ENCODE data around the gene S100PBP. TPM values are rescaled to one million over a fixed set of nuclear protein-coding genes. Genes with fewer than 3 reads are reported as not detected.

S100PBP gene
- total and polyA plus RNA-seq, 10 of the 15 experiments (the other 5 are each of a cell fraction or from before 2014, with no cell fraction given) = 17.0 to 98.3 (median 40.6) TPM

DNA sequence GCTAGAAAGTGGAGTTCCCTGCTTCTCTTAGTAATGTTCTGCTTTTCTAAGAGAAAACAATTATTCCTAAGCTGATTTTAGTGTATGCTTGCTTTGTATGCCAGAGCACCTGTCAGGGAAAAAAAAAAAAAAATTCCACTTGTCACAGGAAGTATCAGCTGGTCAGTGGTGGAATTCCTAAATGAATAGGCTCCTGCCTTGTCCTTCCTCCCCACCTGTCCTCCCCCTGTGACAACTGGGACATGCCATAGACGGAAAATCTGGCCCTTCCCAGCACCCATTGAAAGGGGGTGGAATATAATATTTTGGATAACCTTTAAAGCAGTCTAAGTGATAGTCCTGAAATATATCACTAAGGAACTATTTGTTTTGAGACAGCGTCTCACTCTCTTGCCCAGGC, 42.5 kb downstream of the S100PBP start (continued):
- TF ChIP-seq, protein P1, sequence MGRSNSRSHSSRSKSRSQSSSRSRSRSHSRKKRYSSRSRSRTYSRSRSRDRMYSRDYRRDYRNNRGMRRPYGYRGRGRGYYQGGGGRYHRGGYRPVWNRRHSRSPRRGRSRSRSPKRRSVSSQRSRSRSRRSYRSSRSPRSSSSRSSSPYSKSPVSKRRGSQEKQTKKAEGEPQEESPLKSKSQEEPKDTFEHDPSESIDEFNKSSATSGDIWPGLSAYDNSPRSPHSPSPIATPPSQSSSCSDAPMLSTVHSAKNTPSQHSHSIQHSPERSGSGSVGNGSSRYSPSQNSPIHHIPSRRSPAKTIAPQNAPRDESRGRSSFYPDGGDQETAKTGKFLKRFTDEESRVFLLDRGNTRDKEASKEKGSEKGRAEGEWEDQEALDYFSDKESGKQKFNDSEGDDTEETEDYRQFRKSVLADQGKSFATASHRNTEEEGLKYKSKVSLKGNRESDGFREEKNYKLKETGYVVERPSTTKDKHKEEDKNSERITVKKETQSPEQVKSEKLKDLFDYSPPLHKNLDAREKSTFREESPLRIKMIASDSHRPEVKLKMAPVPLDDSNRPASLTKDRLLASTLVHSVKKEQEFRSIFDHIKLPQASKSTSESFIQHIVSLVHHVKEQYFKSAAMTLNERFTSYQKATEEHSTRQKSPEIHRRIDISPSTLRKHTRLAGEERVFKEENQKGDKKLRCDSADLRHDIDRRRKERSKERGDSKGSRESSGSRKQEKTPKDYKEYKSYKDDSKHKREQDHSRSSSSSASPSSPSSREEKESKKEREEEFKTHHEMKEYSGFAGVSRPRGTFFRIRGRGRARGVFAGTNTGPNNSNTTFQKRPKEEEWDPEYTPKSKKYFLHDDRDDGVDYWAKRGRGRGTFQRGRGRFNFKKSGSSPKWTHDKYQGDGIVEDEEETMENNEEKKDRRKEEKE (IDR thresholded peaks at IDR 0.05) = no peak
- TF ChIP-seq MEF2A (IDR thresholded peaks at IDR 0.05; ENCODE audit: insufficient read depth, low read depth, low read length) = no peak

DNA sequence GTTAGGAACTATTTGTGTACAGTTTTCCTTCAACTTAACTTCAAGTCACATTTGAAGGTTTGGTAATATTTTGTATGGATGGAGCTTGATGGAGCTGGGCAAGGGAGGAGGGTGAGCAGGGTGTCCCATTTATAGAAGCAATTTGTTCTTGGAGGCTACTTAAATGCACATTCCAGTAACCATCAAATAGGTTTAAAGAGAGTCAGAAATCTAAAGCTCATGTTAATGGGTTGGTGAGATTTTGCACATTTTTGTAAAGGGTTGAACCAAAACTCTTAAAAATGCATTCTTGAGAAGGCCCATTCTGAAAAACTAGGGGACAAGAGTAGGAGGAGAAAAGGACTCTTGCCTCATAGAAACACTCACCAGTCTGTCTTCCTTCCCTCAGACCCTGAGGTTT, 43.1 kb downstream of the S100PBP start:
- no peaks in the 10 kb centered on the region for H3K27me3 ChIP-seq (replicated peaks in 1 of 2; ENCODE audit: control insufficient read depth in 2 of 2, insufficient read depth in 2 of 2, low read length in 1 of 2)
- CTCF ChIA-PET = interaction anchor here (1.1 to 6.5 kb wide), 4 partner anchors 12 to 545 kb away, joined by 3 to 37 read pairs (median 12); no protein-coding TSS in a partner anchor
- intact Hi-C loops (cut with micrococcal nuclease; ENCODE audit: unreplicated experiment) = no loop called here

More for the DNA sequence above, 43.1 kb downstream of the S100PBP start:
- Histone ChIP-seq H3K79me2 (ENCODE audit: control insufficient read depth, insufficient read depth, low read length) (no peaks in the 10 kb centered on the region), H3K4me2 (ENCODE audit: control insufficient read depth, insufficient read depth) (no peak overlapping the region), H3K9me3 (replicated peaks; ENCODE audit: control insufficient read depth, insufficient read depth, low read length) (no peaks in the 10 kb centered on the region), H3K36me3 (ENCODE audit: control insufficient read depth in 2 of 2, insufficient read depth in 2 of 2, low read length in 1 of 2) (peaks cover 8 to 35% of the 10 kb centered on the region in 2 experiments), H3K4me1 (ENCODE audit: control insufficient read depth, insufficient read depth, low read length) (no peaks in the 10 kb centered on the region), H3K4me3 (no peak overlapping the region), H2AFZ (ENCODE audit: control insufficient read depth, low read depth, low read length) (no peak overlapping the region), H4K20me1 (ENCODE audit: control insufficient read depth, insufficient read depth) (no peaks in the 10 kb centered on the region), H3K27ac (ENCODE audit: control insufficient read depth, insufficient read depth) (no peak overlapping the region), H3K9ac (ENCODE audit: control insufficient read depth, insufficient read depth, low read length) (no peak overlapping the region)
- ChIA-PET POLR2A (no interaction called here), RAD21 (ENCODE audit: unreplicated experiment) (no interaction called here), SMC1A (ENCODE audit: uncharacterized antibody, unreplicated experiment) (interaction anchor here (0.9 to 1.9 kb wide), 3 partner anchors 10 to 149 kb away, joined by 3 to 5 read pairs (median 4); no protein-coding TSS in a partner anchor)
- TF ChIP-seq ZBED1 (IDR thresholded peaks at IDR 0.05; ENCODE audit: borderline replicate concordance) (no peak), SREBF1 (IDR thresholded peaks at IDR 0.05; ENCODE audit: low read length) (no peak), GATAD2B (conservative IDR thresholded peaks at IDR 0.05; ENCODE audit: low read depth) (no peak)
- TF ChIP-seq, protein P2, sequence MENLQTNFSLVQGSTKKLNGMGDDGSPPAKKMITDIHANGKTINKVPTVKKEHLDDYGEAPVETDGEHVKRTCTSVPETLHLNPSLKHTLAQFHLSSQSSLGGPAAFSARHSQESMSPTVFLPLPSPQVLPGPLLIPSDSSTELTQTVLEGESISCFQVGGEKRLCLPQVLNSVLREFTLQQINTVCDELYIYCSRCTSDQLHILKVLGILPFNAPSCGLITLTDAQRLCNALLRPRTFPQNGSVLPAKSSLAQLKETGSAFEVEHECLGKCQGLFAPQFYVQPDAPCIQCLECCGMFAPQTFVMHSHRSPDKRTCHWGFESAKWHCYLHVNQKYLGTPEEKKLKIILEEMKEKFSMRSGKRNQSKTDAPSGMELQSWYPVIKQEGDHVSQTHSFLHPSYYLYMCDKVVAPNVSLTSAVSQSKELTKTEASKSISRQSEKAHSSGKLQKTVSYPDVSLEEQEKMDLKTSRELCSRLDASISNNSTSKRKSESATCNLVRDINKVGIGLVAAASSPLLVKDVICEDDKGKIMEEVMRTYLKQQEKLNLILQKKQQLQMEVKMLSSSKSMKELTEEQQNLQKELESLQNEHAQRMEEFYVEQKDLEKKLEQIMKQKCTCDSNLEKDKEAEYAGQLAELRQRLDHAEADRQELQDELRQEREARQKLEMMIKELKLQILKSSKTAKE (IDR thresholded peaks at IDR 0.05; ENCODE audit: low read depth, poor library complexity, severe bottlenecking) = no peak
- DNase-seq (ENCODE audit: low read depth, low spot score) = no peak
- in situ Hi-C loops (cut with MboI) = no loop called here
- no peak for ATAC-seq
- BruUV-seq (replicated peaks) = no TSS peak
- no peak for FAIRE-seq

Data from GM12878 (cell line).